Measurements from ENCODE around the gene RAPGEF6.
A peak's percentile ranks its signal among the peaks of the same experiment; 100 is the strongest.
"Not testable (repeated sequence)": the region's sequence is repeated elsewhere in the genome, so short reads cannot be mapped to it uniquely, and the experiment has no call there.

The RAPGEF6 gene

DNA sequence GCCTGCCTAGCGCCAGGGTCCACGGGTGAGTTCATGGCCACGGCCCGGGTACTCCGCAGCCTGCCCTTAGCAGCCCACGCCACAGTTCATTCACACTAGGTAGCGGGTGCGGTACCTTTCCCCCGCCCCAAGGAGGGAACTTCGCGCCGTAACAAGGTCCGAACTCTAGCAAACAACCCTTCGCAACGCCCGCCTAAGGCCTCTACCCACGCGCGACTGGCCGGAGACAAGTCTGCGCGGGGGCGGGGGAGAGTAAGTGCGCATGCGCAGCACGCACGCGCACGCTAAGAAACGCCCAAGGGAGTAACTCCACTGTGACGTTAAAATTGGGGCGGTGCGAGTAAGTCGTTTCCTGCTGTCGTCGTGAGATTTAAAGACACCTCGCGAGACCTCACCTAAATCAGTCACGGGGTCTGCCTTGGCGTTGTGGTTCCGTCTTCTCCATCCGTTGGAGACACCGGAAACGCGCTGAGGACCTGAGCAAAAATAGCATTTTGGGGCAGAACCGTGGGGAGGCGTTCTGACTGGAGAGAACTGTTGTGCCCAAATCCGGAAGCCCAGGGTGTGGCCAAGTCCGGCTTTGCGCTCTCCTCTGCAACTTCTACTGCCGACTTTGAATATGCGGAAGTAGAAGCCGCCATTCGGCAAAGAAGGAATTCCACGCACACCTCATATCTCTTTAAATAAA is at the start of gene RAPGEF6:
Gene RAPGEF6, minus strand, starts transcription at position 234 of the 688 bp plus-strand sequence. Its CDS starts 199 bp downstream, at position 35.
- peak; percentile 99 for DNase-seq

GRCh38 chr5:131684595-131684994 is 49.6 kb upstream of the RAPGEF6 start:
- DNase-seq, result no peak

GRCh38 chr5:131684051-131684450 is 49.0 kb upstream of the RAPGEF6 start:
- no peak for DNase-seq

DNA sequence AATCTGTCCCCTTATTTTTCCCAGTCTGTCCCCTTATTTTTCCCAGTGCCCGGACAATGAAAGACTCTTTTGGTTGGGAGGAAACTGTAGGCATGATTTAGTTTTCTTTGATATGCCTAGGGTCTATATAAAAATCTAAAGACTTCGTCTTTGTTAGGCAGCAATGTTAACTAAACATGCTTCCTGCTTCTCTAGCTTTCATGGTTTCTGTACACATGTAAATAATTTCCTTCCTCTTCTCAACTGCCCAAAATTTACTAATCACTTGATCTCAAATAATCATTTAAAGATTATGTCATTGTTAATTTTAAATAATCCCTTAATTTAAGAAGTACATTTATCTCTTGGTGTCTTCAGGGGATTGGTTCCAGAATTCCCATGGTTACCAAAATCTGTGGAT is 47.8 kb upstream of the RAPGEF6 start:
- DNase-seq, result no peak

DNA sequence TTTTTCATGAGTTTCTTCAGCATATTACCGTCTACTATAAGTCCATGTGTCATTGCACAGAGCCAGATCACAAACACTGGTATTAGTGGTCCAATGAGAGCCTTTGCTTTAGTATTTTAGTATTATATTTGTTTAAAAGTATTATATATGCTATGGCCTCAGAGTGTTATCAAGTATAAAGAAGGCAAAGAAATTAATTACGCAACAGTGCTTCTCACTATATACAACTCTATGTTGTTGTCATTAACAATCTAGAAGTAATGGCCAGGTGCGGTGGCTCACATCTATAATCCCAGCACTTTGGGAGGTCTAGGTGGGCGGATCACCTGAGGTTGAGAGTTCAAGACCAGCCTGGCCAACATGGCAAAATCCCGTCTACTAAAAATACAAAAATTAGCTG is 47.1 kb upstream of the RAPGEF6 start:
- no peak for DNase-seq

- DNase-seq, result no peak
Observed at GRCh38 chr5:131679911-131680310, 44.9 kb upstream of the RAPGEF6 start.

GRCh38 chr5:131678273-131678672 is 43.2 kb upstream of the RAPGEF6 start:
- not testable (repeated sequence) for DNase-seq

DNA sequence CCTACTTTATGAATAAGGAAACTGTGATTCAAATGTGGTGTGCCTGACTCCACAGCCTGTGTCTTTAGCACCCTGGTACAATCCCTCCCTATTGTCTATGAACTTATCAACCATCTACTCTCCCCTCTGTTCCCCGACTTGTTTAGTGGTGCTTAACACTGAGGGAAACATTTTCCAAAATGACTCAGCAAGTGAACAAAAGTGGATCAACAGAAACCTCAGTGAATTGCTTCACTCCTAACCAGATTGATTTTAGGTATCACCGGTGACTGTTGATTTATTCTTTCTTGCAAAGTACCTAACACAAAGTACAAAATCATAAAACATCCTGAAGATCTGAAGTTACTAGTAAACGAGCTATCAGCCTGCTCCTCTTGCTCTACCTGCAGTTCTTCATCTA is 42.1 kb upstream of the RAPGEF6 start:
- peak; percentile 39 for DNase-seq

- DNase-seq, result no peak
Observed at GRCh38 chr5:131672776-131673175, 37.7 kb upstream of the RAPGEF6 start.

DNA sequence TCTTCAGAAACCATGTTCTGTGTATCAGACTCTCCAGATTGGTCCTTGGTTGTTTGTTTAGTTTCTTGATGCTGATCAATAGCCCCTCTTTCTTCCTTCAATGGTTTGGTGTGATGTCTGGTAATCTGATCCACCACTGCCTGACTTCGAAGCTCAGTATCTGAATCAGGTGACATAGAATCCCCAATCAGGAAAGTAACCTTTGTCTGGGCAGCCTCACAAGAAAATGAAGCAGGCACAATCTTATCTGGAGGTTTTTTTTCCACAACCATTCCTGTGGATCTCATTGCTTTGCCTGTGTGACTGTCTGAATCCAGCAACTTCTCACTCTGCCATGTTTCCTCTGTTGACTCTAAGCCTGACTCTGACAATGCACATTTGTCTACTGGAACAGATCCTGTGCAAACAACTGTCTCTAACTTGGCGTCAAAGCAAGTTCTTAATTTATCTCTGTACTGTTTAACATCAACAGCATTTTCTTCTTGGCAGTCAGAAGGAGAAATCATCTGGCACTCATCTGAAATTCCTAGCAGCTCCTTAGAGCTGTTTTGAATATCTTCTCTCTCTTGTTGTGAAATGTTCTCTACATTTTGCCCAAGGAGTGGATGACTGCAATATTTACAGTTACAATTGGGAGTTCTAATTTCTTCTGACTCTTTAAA is 37.1 kb upstream of the RAPGEF6 start:
- no peak for DNase-seq

GRCh38 chr5:131671409-131671808 is 36.4 kb upstream of the RAPGEF6 start:
- DNase-seq, result peak; percentile 53

- peak; percentile 24 for DNase-seq
Observed at GRCh38 chr5:131664929-131665328, 29.9 kb upstream of the RAPGEF6 start.

- DNase-seq, result no peak
Observed at GRCh38 chr5:131661933-131662332, 26.9 kb upstream of the RAPGEF6 start.

- DNase-seq, result no peak
Observed at GRCh38 chr5:131659841-131660240, 24.8 kb upstream of the RAPGEF6 start.

DNA sequence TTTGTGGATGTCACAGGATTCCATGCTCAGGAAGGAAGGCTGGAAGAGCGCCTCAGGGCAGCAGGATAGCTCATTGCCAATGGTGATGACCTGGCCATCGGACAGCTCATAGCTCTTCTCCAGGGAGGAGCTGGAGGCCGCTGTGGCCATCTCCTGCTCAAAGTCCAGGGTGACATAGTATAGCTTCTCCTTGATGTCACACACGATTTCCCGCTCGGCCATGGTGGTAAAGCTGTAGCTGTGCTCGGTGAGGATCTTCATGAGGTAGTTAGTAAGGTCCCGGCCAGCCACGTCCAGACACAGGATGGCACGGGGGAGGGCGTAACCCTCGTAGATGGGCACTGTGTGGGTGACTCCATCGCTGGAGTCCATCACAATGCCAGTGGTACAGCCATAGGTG is 24.3 kb upstream of the RAPGEF6 start:
- no peak for DNase-seq

- DNase-seq, result no peak
Observed at GRCh38 chr5:131654776-131655175, 19.7 kb upstream of the RAPGEF6 start.

DNA sequence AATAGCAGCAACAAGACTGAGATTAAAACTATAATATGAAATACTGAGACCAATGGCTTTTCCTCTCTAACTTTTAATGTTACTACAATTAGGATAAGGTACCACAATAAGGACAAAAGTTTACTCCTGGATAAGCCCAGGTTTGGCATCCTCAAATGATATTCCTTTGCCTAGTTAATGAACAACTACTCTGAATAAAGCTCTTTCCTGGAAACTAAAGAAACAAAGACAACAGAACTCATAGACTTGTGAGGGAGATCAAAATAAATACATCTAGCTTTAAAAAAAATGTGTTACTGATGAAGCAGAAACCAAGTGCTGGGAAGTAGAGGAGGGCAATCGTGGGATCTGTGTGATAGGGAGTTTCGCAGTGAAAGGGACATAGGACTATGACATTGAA is 19.3 kb upstream of the RAPGEF6 start:
- DNase-seq, result no peak

DNA sequence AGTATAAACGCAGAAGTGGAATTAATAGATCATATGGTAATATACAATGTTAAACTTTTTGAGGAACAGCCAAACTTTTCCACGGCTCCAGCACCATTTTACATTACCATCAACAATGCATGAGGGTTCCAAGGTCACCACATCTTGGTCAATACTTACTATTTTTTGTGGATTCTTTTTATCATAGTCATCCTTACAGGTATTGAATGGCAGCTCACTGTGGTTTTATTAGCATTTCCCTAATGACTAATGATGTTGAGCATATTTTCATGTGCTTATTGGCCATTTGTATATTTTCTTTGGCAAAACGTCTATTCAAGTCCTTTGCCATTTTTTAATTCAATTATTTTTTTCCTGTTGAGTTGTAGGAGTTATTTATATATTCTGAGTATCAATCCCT is 14.1 kb upstream of the RAPGEF6 start:
- DNase-seq, result no peak

DNA sequence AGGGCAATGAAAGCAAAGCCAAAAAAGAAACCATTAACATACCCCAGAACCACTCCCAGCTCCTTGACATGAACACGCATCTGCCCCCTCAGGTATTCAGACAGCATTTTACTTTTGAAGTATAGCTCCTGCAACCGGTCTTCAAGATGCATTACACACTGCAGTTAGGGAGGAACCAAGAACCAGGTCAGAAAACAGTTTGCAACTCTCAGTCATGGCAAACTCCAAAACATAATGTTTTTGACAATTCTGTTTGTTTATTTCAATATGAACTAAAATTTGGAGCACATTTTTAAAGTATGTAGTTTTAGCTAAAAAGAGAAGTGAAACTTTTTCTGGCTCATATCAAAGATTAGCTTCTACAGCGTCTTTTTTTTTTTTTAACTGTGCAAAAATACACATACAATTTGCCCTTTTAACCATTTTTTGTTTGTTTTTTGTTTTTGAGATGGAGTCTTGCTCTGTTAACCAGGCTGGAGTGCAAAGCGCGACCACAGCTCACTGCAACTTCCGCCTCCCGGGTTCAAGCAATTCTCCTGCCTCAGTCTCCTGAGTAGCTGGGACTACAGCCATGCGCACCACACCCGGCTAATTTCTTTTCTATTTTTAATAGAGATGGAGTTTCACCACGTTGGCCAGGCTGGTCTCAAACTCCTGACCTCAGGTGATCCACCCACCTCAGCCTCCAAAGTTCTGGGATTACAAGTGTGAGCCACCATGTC is 12.2 kb upstream of the RAPGEF6 start:
- no peak for DNase-seq

GRCh38 chr5:131644822-131645221 is 9.8 kb upstream of the RAPGEF6 start:
- no peak for DNase-seq

DNA sequence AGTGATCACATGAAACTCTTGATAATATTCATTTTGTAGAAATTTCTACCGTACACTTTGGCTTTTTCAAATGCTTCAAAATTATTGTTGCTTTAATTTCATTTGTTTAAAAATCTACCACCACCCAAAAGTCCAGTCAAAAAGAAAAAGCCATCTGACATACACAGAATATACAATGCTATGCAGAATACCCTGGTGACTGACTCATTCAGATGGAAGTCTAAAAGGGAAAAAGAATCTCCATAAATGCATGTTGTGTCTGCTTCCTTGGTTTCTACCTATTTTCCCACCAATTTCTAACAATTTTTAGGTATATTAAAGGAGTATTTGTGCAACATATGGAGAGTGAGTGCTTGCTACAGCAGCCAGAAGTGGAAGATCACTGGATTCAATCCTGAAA is 9.3 kb upstream of the RAPGEF6 start:
- no peak for DNase-seq

- DNase-seq, result no peak
Observed at GRCh38 chr5:131641494-131641893, 6.5 kb upstream of the RAPGEF6 start.

GRCh38 chr5:131640043-131640856 is 5.2 kb upstream of the RAPGEF6 start:
- peak; percentile 40 for DNase-seq

Data from activated CD4-positive, alpha-beta T cell treated with anti-CD3 and anti-CD28 coated beads, Interleukin-10, Interleukin-2, amounts not matched to agents 100 ng/mL and 50 ng/mL, durations not matched to agents 16 hours and 8 hours (primary cell).